C1 segment of cervical spinal cord (tissue), 14 donors: ENCODE results near the gene P3H3.
"Not testable (repeated sequence)": the region's sequence is repeated elsewhere in the genome, so short reads cannot be mapped to it uniquely, and the experiment has no call there.

Experiments
- DNase-seq, 14 donors: peaks; one replicate each; lab custom pipeline; 2025; lab: John Stamatoyannopoulos, UW

The P3H3 gene

DNA sequence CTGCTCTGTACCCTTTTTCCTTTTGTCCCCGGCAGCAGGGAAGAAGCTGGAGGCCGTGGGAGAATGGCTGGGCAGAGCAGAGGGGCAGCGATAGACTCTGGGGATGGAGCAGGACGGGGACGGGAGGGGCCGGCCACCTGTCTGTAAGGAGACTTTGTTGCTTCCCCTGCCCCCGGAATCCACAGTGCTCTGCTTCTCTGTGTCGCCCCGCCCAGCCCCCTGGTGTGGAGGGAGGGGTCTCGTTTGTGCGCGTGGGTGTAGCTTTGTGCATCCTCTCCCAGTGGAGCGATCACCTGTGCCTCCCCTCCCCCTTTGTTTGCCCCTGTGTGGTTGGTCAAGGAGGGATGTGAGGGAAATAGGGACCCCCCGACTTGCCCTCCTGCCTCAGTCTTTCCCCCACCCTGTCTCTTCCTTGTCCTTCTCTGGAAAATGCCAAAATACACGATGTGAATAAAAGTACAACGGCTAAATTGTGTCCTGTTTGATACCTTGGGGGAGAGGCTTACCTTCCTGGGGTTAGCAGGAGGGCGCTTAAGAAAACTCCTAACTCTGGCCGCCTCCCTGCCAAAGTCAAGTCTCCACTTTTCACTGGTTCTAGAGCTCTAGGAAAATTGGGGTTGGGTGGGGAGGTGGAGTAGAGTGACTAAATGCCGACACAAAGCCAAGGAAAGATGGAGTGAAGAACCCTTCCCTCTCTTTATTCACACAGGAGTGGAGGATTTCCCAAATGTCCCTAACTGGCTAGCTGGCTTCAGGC is 38.1 kb downstream of the P3H3 start:
- DNase-seq = no peak

DNA sequence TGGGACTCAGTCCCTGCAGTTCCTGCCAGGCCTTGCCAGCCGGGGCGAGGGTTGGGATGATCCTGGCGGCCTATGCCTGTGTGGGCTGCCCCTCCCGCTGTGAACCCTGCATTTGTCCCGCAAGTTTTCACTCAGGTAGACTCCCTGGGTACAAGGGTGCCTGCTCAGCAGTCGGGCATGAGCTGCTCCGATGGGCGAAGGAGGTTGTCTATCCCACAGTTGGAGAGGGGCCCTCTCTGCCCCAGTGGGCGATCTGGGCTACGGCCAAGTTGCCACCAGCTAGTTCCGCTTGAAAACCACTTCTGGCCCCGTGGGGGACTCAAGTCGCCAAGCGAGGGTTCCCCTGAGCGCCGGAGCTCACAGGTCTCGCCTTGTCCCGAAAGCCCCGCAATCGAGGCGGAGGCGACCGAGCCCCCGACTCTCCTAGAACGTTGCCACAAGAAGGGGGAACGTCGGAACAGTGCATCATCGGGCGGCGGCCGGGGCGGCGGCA is 38.8 kb downstream of the P3H3 start:
- peak in 10 of 14 donors; percentile 25 to 80 (median 64) for DNase-seq

DNA sequence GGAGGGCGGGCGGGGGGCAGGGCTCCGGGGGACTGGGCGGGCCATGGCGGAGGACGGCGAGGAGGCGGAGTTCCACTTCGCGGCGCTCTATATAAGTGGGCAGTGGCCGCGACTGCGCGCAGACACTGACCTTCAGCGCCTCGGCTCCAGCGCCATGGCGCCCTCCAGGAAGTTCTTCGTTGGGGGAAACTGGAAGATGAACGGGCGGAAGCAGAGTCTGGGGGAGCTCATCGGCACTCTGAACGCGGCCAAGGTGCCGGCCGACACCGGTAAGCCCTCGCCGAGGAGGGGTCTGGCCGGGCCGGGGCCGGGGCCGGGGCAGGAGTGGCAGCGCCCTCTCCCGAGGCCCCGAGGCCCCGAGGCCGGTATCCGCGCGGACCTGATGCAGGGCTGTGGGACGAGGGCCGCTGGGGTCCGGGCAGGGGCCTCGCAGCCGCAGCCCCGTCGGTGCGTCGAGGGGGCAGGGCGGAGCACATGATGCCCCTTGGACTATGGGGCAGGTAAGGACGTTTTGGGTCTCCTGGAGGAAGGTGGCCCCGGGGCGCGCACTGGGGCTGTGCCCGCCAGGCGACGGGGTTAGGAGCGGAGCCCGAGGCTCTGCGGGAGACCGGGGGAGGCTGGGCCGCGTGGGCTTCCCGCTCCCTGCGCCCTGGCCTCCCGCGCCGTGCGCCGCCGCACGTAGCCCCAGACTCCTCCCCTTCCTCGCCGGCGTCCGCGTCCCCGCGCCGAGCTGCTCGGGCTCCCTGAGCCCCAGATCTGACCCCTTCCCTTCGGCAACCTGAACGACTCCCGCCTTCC is 39.4 kb downstream of the P3H3 start, which contains the start of gene TPI1:
Gene TPI1 (plus strand): TSS at position 119 of the 798 bp plus-strand sequence. CDS start 36 bp downstream, at position 155.
- peak in 11 of 14 donors; percentile 66 to 86 (median 77) for DNase-seq

DNA sequence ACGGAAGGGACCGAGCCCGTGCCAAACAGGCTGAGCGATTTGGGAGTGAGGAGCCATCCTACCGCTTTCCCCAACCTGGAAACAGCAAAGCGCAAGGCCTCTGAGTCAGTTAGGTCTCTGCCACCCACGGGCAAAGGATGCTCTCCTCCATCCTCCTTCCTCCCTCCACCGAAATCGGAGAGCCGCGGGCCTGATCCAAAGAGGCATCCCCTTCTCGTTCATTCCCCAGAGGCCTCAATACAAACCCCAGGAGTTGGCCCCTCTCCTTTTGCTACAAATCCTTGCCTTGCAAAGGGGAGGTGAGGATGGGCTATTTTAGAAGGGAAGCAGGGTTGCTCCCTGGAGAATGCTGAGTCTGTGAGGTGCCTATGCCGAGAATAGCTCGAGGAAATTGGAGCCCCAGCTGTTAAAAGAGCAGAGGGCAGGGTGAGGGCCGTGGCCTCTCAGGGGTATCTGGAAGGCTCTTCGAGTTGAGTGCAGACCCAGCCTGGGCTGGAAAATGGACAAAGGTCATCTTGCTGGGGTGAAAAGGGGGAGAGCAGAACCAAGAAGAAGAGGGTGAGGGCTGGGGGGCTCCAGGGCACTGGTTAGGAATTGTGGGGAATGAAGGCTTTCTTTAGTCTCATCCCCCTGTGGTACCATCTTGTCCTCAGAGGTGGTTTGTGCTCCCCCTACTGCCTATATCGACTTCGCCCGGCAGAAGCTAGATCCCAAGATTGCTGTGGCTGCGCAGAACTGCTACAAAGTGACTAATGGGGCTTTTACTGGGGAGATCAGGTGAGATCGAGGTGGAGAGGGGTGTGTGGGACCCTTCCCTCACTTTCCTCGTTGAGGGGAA is 40.2 kb downstream of the P3H3 start:
- peak in 2 of 14 donors; percentile 12 to 28 for DNase-seq

DNA sequence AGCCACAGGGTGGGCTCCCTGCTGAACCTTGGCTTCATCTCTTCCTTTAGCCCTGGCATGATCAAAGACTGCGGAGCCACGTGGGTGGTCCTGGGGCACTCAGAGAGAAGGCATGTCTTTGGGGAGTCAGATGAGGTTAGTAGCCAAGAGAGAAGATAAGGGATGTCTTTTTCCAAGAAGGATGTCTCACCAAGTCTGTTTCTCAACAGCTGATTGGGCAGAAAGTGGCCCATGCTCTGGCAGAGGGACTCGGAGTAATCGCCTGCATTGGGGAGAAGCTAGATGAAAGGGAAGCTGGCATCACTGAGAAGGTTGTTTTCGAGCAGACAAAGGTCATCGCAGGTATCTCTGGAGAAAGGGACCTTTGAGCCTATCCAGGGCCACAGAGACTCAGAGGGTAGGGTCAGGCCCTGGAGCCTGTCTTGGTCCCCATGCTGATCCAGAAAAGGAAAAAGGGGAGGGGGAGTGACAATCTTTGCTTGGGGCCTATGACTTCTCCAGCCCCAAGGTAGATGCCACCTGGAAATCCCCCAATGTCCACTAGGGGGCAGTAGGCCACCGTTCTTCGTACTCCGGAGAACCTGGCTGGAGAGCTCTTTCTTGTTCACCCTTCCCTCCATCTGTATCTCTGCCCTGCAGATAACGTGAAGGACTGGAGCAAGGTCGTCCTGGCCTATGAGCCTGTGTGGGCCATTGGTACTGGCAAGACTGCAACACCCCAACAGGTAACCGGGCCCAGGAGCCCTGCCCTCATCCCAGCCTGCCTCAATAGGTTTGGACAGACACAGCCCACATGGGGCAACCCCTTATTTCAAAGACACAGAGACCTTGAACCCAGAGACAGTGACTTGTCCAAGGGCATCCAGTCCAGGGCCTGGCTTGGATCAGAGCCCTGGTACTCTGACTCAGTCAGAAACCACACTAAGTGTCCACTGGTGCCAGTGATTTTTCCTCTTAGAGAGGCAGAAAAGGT is 41.1 kb downstream of the P3H3 start:
- DNase-seq = peak in 12 of 14 donors; percentile 17 to 79 (median 58)

DNA sequence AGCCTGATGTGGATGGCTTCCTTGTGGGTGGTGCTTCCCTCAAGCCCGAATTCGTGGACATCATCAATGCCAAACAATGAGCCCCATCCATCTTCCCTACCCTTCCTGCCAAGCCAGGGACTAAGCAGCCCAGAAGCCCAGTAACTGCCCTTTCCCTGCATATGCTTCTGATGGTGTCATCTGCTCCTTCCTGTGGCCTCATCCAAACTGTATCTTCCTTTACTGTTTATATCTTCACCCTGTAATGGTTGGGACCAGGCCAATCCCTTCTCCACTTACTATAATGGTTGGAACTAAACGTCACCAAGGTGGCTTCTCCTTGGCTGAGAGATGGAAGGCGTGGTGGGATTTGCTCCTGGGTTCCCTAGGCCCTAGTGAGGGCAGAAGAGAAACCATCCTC is 42.1 kb downstream of the P3H3 start:
- not testable (repeated sequence) for DNase-seq

DNA sequence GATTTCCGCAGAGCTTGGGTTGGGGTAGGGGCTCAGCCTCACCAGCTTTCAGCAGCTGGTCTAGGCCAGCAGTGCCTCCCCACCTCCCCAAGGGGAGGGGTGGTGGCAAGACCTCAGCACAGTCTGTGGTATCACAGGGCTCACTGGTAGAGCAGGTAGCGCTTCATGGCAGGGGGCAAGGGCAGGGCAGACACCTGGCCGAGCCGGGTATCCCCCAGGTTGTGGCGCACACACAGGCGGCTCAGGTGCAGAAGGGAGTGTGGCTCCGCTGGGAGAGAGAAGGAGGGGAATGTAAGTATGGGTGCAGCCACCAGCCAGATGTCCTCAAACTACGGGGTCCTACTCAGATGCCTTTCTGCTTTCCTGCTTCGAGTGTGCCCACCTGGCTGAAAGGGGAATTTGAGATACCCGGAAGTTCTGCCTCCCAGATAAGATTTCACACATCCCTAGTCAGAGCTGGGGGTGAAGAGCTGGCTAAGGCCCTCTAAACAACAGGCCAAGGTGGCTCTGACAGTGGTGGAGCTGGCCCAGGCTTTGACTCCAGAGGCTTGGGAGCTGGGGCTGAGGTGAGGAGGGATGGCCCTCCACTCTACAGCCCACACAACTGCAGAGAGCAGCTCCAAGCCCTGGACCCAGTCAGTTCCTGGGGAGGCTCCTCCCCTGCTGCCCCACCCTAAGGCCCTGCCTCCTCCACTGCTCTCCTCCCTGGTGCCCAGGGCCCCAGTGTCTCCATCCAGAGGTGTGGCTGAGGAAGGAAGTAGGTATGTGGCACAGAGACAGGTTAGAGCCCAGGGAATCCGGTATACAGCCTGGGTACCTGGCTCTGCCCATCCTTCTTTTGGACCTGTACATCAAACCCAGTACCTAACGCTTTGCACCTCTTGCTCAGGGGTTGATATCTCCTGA is 43.1 kb downstream of the P3H3 start:
- DNase-seq = no peak

DNA sequence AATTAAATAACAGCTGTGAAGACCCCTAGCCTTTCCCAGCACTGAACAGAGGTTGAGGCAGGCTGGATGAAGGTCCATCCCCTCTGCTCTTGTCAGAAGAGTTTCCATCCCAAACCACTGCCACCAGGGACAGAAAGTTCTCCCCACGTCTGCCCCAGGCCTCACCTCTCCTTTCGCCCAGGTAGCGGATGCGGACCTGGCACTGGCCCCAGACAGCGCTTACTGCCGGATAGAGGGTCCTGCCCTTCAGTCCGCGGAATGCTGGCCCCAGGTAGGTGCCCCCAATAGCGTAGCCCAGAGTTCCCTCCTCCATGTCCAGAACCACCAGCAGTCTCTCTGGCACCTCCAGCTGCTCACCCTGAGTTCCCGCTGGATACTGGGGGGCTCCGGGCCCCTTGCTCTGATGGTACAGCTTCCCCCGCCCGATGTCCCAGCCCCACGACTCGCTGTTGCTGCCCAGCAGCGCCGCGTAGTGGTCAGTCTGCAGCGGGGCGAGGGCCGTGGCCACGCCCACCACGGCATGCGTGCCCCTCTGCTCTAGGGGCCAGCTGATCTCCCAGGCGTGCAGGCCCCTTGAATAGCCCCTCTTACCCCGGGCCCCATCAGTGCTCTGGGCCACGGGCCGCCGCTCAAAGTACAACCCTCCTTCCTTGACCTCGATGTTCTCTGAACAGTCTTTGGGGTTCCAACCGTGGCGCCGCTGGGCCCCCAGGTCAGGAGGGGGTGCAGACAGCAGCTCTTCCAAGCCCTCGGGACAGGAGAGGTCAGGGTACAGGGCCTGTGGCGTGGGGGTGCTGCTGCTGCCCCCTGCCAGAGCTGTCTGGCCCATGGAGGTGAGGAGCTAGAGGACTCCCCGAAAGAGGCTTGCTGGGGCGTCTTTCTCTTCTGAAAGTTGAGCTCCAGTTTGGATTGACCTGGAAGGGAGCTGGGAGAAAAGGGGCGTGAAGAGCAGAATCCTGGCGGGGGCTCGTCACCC is 44.2 kb downstream of the P3H3 start:
- DNase-seq = peak in 13 of 14 donors; percentile 16 to 80 (median 63)

DNA sequence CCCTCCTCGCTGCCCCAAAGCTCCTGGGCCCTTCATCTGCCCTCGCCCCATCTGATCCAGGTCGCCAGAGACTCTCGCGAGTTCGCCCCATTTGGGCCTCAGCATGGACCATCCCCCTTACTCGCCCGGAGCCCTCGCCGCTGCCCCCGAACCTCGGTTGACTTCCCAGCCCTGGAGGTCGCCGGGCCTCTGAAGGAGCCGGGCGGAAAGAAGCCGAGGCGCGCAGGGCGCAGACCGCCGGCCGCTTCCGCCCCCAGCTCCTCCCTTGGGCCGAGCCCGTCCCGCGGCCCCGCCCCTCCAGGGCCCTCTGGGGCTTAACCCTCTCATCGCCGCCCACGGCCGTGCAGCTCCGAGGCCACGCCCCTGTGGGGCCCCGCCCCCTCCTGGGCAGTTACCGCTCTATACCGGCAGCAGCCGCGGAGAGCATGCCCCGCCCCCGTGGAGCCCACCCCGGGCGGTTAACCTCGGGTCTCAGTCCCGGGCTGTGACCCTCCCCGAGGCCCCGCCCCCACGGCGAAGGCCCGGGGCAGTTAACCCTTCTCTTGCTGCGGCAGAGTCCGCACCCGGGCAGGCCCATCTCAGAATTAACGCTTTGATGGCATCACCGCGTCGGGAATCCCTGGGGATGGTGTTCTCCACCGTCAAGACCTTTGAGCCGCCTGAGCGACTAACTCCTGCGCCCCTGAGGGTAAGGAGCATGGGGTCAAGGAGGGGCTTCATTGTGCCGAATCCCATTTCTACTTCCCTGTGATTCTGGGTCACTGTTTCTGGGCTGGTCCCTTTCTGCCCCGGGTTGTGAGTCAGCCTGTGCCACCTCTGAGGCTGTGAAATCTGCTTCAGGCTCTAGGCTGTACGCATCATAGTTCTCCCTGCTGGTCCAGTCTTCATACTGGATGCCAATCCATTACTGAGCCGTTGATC is 45.1 kb downstream of the P3H3 start, which contains the start of gene SPSB2:
Gene SPSB2 (minus strand): TSS at position 210 of the 921 bp plus-strand sequence. CDS start 402 bp downstream, outside the sequence.
- peak; percentile 52 to 95 (median 84) for DNase-seq

DNA sequence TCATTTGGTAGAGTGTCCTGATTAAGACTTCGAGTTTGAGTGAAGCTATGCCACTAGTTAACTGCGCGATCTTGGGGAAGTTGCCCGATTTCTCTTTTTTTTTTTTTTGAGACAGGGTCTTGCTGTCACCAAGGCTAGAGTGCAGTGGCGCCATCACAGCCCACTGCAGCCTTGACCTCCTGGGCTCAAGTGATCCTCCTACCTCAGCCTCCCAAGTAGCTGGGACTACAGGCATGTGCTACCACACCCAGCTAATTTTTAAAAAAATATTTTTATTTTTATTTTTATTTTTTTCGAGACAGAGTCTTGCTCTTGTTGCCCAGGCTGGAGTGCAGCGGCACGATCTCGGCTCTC is 45.8 kb downstream of the P3H3 start:
- not testable (repeated sequence) for DNase-seq

DNA sequence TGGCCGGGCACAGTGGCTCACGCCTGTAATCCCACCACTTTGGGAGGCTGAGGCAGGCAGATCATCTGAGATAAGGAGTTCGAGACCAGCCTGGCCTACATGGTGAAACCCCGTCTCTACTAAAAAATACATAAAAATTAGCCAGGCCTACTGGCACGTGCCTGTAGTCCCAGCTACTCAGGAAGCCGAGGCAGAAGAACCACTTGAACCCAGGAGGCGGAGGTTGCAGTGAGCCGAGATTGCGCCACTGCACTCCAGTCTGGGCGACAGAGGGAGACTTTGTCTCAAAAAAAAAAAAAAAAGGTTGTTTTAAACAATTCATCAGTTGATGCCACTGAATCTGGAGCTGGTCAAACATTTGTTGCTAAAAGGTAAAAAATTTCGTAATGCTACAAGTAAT is 51.6 kb downstream of the P3H3 start:
- DNase-seq = not testable (repeated sequence)

DNA sequence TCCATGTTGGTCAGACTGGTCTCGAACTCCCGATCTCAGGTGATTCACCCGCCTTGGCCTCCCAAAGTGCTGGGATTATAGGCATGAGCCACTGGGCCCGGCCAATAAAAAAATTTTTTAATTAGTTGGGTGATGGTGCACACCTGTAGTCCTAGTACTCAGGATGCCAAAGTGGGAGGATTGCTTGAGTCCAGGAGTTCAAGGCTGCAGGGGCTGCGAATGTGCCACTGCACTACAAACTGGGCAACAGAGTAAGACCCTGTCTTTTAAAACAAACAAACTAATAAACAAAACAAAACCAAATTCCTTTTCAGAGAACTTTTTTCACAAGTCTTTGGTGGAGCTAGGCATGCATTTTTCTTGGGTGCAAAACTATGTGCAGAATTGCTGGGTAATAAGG is 55.0 kb downstream of the P3H3 start:
- DNase-seq = no peak

DNA sequence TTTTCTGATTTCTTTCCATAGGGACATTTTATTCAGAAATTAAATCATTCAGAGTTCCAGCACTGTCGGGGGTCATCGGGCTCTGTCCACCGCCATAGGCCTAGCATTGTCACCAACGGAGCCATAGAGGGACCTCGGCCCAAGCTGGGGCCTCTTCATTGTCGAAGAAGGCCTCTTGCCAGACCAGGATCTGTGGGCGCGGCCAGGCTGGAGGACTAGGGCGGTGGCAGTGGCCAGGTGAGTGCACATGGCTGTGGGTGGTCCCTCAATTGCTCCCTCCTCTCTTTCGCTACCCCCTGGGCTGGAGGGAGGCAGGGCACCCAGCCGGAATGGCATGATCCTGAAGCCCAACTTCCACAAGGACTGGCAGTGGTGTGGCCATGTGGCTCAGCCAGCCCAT is 55.5 kb downstream of the P3H3 start:
- DNase-seq = no peak

DNA sequence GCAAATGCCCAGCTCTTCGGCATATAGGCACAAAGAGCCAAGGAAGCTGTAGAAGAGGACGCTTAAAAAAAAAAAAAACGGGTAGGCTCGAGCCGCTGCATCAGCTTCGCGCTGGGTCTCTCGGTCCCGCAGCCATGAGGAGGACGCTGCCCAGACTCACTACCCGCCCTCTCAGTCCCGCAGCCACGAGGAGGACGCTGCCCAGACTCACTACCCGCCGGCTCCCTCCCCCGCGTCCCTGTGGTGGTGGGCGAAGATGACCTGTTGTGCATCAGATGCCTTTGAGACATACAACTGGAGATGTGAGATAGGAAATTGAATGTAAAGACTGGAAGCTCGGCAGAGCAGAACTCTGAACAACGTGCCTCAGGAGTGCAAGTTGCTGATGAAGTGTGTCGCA is 56.3 kb downstream of the P3H3 start:
- no peak for DNase-seq

DNA sequence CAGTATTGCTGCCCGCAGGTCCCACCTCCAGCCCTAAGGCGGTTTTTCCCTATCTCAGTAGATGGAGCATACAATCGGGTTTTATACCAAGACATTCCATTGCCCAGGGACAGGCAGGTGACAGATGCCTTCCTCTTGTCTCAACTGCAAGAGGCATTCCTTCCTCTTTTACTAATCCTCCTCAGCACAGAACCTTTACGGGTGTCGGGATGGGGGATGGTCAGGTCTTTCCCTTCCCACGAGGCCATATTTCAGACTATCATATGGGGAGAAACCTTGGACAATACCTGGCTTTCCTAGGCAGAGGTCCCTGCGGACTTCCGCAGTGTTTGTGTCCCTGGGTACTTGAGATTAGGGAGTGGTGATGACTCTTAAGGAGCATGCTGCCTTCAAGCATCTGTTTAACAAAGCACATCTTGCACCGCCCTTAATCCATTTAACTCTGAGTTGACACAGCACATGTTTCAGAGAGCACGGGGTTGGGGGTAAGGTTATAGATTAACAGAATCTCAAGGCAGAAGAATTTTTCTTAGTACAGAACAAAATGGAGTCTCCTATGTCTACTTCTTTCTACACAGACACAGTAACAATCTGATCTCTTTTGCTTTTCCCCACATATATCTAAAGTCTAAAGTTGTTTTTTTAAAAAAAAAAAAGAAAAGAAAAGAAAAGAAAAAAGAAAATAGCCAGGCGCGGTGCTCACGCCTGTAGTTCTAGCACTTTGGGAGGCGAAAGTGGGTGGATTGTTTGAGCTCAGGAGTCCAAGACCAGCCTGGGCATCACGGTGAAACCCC is 58.2 kb downstream of the P3H3 start:
- not testable (repeated sequence) for DNase-seq

DNA sequence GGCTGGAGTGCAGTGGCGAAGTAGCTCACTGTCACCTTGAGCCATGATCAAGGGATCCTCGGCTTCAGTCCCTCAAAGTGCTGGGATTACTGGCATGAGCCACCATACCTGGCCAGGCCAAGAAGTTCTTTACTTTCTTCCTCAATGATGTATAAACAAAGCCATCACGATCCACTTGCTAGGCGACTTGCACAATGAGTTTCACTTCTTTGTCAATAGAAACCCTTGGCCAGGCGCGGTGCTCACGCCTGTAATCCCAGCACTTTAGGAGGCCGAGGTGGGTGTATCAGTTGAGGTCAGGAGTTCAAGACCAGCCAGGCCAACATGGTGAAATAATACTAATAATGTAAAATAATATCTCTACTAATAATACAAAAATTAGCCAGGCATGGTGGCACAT is 59.3 kb downstream of the P3H3 start:
- no peak for DNase-seq
